ENCODE measurements around the gene HIVEP3. TPM values are rescaled to one million over a fixed set of nuclear protein-coding genes. Genes with fewer than 3 reads are reported as not detected.

The HIVEP3 gene
- total and polyA plus RNA-seq, 8 donors: 1.8 to 65.3 (median 3.8) TPM

- peak in 1 of 2 donors; percentile 45 for DNase-seq
- H3K4me1 ChIP-seq: peaks cover 10 to 51% (median 36%) of the 10 kb centered on the region in 4 donors
- 78 to 95% (median 84%) methylated on average over 4 of the region's 4 CpGs for WGBS, 5 donors
- no peaks in the 10 kb centered on the region for H3K9me3 ChIP-seq
- no peak for TF ChIP-seq POLR2AphosphoS5 (IDR thresholded peaks at IDR 0.05)
- TF ChIP-seq EP300 (IDR thresholded peaks at IDR 0.05): no peak
- TF ChIP-seq CTCF (IDR thresholded peaks at IDR 0.05): no peak
- TF ChIP-seq POLR2A (IDR thresholded peaks at IDR 0.05): no peak
- H3K4me3 ChIP-seq: no peak overlapping the region
- no peaks in the 10 kb centered on the region for H3K36me3 ChIP-seq
- peaks cover 0 to 6% (median 0%) of the 10 kb centered on the region in 3 donors for H3K27me3 ChIP-seq
- intact Hi-C loops (cut with DNase I; ENCODE audit: low total_unique reads): no loop called here
- peak overlapping the region in 2 of 5 donors; percentile 14 to 91 for H3K27ac ChIP-seq
Observed at GRCh38 chr1:41664861-41665640, 253.7 kb downstream of the HIVEP3 start.

- H3K27me3 ChIP-seq: peaks cover 0 to 9% (median 0%) of the 10 kb centered on the region in 3 donors
- H3K4me3 ChIP-seq: no peak overlapping the region
- DNase-seq: no peak
- intact Hi-C loops (cut with DNase I; ENCODE audit: low total_unique reads): no loop called here
- H3K4me1 ChIP-seq: peaks cover 10 to 51% (median 36%) of the 10 kb centered on the region in 4 donors
- TF ChIP-seq POLR2AphosphoS5 (IDR thresholded peaks at IDR 0.05) (no peak), CTCF (IDR thresholded peaks at IDR 0.05) (no peak), EP300 (IDR thresholded peaks at IDR 0.05) (no peak), POLR2A (IDR thresholded peaks at IDR 0.05) (no peak)
- WGBS, 5 donors: 72 to 86% (median 80%) methylated on average over 5 of the region's 5 CpGs
- peak overlapping the region in 3 of 5 donors; percentile 91 to 95 (median 92) for H3K27ac ChIP-seq
- no peaks in the 10 kb centered on the region for H3K36me3 ChIP-seq
- H3K9me3 ChIP-seq: no peaks in the 10 kb centered on the region
Observed at GRCh38 chr1:41663671-41664400, 254.9 kb downstream of the HIVEP3 start.

GRCh38 chr1:41662765-41663437 is 255.8 kb downstream of the HIVEP3 start:
- peak in 1 of 2 donors; percentile 66 for DNase-seq
- Histone ChIP-seq H3K9me3 (no peaks in the 10 kb centered on the region), H3K27me3 (peaks cover 0 to 9% (median 0%) of the 10 kb centered on the region in 3 donors), H3K36me3 (no peaks in the 10 kb centered on the region), H3K4me3 (peak overlapping the region; percentile 54 to 71 (median 66)), H3K27ac (peak overlapping the region; percentile 82 to 95 (median 91)), H3K4me1 (peaks cover 10 to 47% (median 35%) of the 10 kb centered on the region in 4 donors)
- intact Hi-C loops (cut with DNase I; ENCODE audit: low total_unique reads): no loop called here
- WGBS, 5 donors: 10 to 25% (median 16%) methylated on average over 10 to 27 of the region's 27 CpGs
- peak in 1 of 3 donors; percentile 52 for TF ChIP-seq POLR2AphosphoS5 (IDR thresholded peaks at IDR 0.05)
- no peak for TF ChIP-seq EP300 (IDR thresholded peaks at IDR 0.05)

GRCh38 chr1:41662061-41662764 is 256.5 kb downstream of the HIVEP3 start:
- peak; percentile 57 to 87 for DNase-seq
- Histone ChIP-seq H3K4me3 (peak overlapping the region; percentile 66 to 75 (median 68)), H3K27me3 (peaks cover 0 to 9% (median 0%) of the 10 kb centered on the region in 3 donors), H3K9me3 (no peaks in the 10 kb centered on the region), H3K36me3 (no peaks in the 10 kb centered on the region), H3K27ac (peak overlapping the region; percentile 82 to 95 (median 91)), H3K4me1 (peaks cover 10 to 40% (median 31%) of the 10 kb centered on the region in 4 donors)
- 0% methylated on average over 40 to 103 of the region's 105 CpGs for WGBS, 5 donors
- TF ChIP-seq EP300 (IDR thresholded peaks at IDR 0.05) (no peak), POLR2A (IDR thresholded peaks at IDR 0.05) (no peak), POLR2AphosphoS5 (IDR thresholded peaks at IDR 0.05) (peak in 2 of 3 donors; percentile 14 to 34), CTCF (IDR thresholded peaks at IDR 0.05) (no peak)
- intact Hi-C loops (cut with DNase I; ENCODE audit: low total_unique reads): no loop called here
